Glutamatergic neuron (in vitro differentiated cells): Measurements from ENCODE around the gene HMG20B. TPM values are rescaled to one million over a fixed set of nuclear protein-coding genes. Genes with fewer than 3 reads are reported as not detected.

Source experiments
- DNase-seq: peaks from one replicate; pipeline ENCODE4 v3.0.0; 2022
- H3K27ac Mint-ChIP-seq: one replicate; pipeline ENCODE4 v1.8.0; 2020; ENCODE audit warnings: mild to moderate bottlenecking, mixed read lengths, inconsistent platforms; ENCODE audit not compliant: unreplicated experiment
- H3K27me3 Mint-ChIP-seq: one replicate; pipeline ENCODE4 v1.8.0; 2020; ENCODE audit warnings: mild to moderate bottlenecking, moderate library complexity, mixed read lengths, inconsistent platforms; ENCODE audit not compliant: unreplicated experiment
- H3K36me3 Mint-ChIP-seq: one replicate; pipeline ENCODE4 v1.8.0; 2020; ENCODE audit warnings: mild to moderate bottlenecking, mixed read lengths, inconsistent platforms; ENCODE audit not compliant: unreplicated experiment
- H3K4me1 Mint-ChIP-seq: one replicate; pipeline ENCODE4 v1.8.0; 2020; ENCODE audit warnings: mild to moderate bottlenecking, low read depth, mixed read lengths, inconsistent platforms; ENCODE audit not compliant: unreplicated experiment
- H3K4me3 Mint-ChIP-seq: one replicate; pipeline ENCODE4 v1.8.0; 2020; ENCODE audit warnings: mild to moderate bottlenecking, mixed read lengths, inconsistent platforms; ENCODE audit not compliant: unreplicated experiment
- H3K9me3 Mint-ChIP-seq: one replicate; pipeline ENCODE4 v1.8.0; 2020; ENCODE audit warnings: mild to moderate bottlenecking, moderate library complexity, mixed read lengths, inconsistent platforms; ENCODE audit not compliant: unreplicated experiment
- CTCF ChIP-seq: fragments of 200-600 bp; sonication (generic); IDR thresholded peaks from one replicate; pipeline ENCODE4 v1.5.0; 2021; ENCODE audit not compliant: partially characterized antibody, unreplicated experiment
- total RNA-seq: library from RNA; stranded (reverse); fragmentation: NEBNext Ultra II Directional; extraction: Animal tissue kit (Norgen Biotek cat#: 25700); gene quantifications from one replicate; pipeline ENCODE4 v1.2.1, GENCODE V29; 2021; ENCODE audit not compliant: unreplicated experiment

HMG20B gene
- total RNA-seq, 1 donor from 2014 or later = 55.3 TPM

DNA sequence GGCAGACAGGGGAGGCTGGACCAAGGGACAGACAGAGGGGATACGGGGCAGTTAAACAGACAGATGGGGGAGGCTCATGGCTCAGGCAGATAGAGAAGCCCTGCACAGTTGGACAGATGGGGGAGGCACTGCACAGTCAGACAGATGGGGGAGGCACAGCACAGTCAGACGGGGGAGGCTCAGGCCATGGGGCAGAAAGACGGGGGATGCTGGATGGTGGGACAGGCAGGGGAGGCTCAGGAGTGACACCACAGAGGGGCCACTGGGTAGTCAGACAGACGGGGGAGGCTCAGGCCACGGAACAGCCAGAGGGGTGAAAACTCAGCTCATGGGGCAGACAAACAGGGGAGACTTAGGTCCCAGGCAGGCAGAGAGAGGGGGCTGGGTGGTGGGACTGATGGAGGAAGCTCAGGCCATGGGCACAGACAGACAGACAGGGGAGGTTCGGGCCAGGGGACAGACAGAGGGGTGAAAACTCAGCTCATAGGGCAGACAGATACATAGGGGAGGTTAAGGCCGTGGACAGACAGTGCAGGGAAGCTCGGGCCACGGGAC is 16.2 kb upstream of the HMG20B start:
- Mint-ChIP-seq H3K27me3 (peaks cover 14% of the 10 kb centered on the region), H3K27ac (peak overlapping the region; percentile 86), H3K9me3 (peaks cover 5% of the 10 kb centered on the region), H3K36me3 (no peaks in the 10 kb centered on the region), H3K4me3 (peak overlapping the region; percentile 94), H3K4me1 (peaks cover 10% of the 10 kb centered on the region)
- TF ChIP-seq CTCF = no peak
- no peak for DNase-seq

GRCh38 chr19:3556978-3557460 is 15.7 kb upstream of the HMG20B start:
- TF ChIP-seq CTCF = no peak
- peaks cover 10% of the 10 kb centered on the region for H3K4me1 Mint-ChIP-seq
- peaks cover 5% of the 10 kb centered on the region for H3K9me3 Mint-ChIP-seq
- H3K27me3 Mint-ChIP-seq = peaks cover 14% of the 10 kb centered on the region
- peak; percentile 68 for DNase-seq
- H3K36me3 Mint-ChIP-seq = no peaks in the 10 kb centered on the region
- H3K27ac Mint-ChIP-seq = peak overlapping the region; percentile 86
- peak overlapping the region; percentile 94 for H3K4me3 Mint-ChIP-seq

GRCh38 chr19:3557461-3558248 is 15.1 kb upstream of the HMG20B start, which contains the start of gene MFSD12:
TSS of gene MFSD12 (minus strand) at chr19:3557586. CDS start at chr19:3557403, 183 bp downstream.
- Mint-ChIP-seq H3K4me3 (peak within 1 kb of the TSS; percentile 94), H3K27ac (peak within 1 kb of the TSS; percentile 86), H3K27me3 (peaks cover 14% of the 10 kb centered on the region), H3K36me3 (no peaks in the 10 kb centered on the region), H3K4me1 (peaks cover 10% of the 10 kb centered on the region), H3K9me3 (peaks cover 5% of the 10 kb centered on the region)
- TF ChIP-seq CTCF = no peak
- DNase-seq = peak; percentile 97

- DNase-seq = no peak
- H3K27me3 Mint-ChIP-seq = peaks cover 12% of the 10 kb centered on the region
- H3K4me3 Mint-ChIP-seq = no peak overlapping the region
- H3K9me3 Mint-ChIP-seq = peaks cover 3% of the 10 kb centered on the region
- H3K27ac Mint-ChIP-seq = no peak overlapping the region
- H3K4me1 Mint-ChIP-seq = no peaks in the 10 kb centered on the region
- no peaks in the 10 kb centered on the region for H3K36me3 Mint-ChIP-seq
- TF ChIP-seq CTCF = no peak
Observed at GRCh38 chr19:3563709-3564524, 8.8 kb upstream of the HMG20B start.
